Sigmoid colon (tissue), 7 donors: Measurements from ENCODE around the gene KCNJ11. TPM values are rescaled to one million over a fixed set of nuclear protein-coding genes. Genes with fewer than 3 reads are reported as not detected.

Experiments
- DNase-seq: peaks from one replicate; pipeline ENCODE4 v3.0.0-alpha.2; 2019
- H3K27ac ChIP-seq, 4 donors: fragments of 200-600 bp; sonication (generic); one replicate each; pipeline ENCODE4 v1.5.1; 2016 to 2019; ENCODE audit warnings: mild to moderate bottlenecking in 1 of 4
- H3K27me3 ChIP-seq, 3 donors: fragments of 200-600 bp; sonication (generic); one replicate each; pipeline ENCODE4 v1.5.1; 2019; ENCODE audit warnings: mild to moderate bottlenecking in 1 of 3
- H3K36me3 ChIP-seq, 4 donors: fragments of 200-600 bp; sonication (generic); one replicate each; pipeline ENCODE4 v1.5.1; 2016 to 2019
- H3K4me1 ChIP-seq, 4 donors: fragments of 200-600 bp; sonication (generic); one replicate each; pipeline ENCODE4 v1.5.1; 2017 to 2019
- H3K4me3 ChIP-seq, 4 donors: fragments of 200-600 bp; sonication (generic); one replicate each; pipeline ENCODE4 v1.5.1; 2017 to 2019; ENCODE audit warnings: mild to moderate bottlenecking in 2 of 4, moderate library complexity in 1 of 4
- H3K9me3 ChIP-seq, 4 donors: fragments of 200-600 bp in 3 of 4; sonication (generic) in 3 of 4; one replicate each; pipeline versions ENCODE4 v1.5.1 to v1.6.1; 2013 to 2019
- CTCF ChIP-seq, 4 experiments: fragments of 450-650 bp in 3 of 4; fragments of 200-600 bp in 1 of 4; IDR thresholded peaks; one replicate each; pipeline ENCODE4 v1.5.1; 2016 to 2019; ENCODE audit warnings: antibody characterized with exemption in 4 of 4, mild to moderate bottlenecking in 3 of 4, moderate library complexity in 2 of 4
- EP300 ChIP-seq, 4 donors: sonication (generic); formaldehyde crosslinking; IDR thresholded peaks; one replicate each; pipeline ENCODE4 v1.6.1; 2017; ENCODE audit warnings: antibody characterized with exemption in 4 of 4
- POLR2A ChIP-seq, 2 donors: fragments of 450-650 bp; IDR thresholded peaks; one replicate each; pipeline ENCODE4 v1.6.1; 2016; ENCODE audit warnings: antibody characterized with exemption in 2 of 2, mild to moderate bottlenecking in 2 of 2, moderate library complexity in 2 of 2
- POLR2AphosphoS5 ChIP-seq, 4 donors: sonication (generic); formaldehyde crosslinking; IDR thresholded peaks; one replicate each; pipeline ENCODE4 v1.6.1; 2017; ENCODE audit warnings: antibody characterized with exemption in 4 of 4
- WGBS, 2 donors: extraction: QIAGEN DNeasy Blood & Tissue Kit; methylation state at CpG; one replicate each; pipeline ENCODE4 v1.1.7; 2013; 5-methylcytosine and 5-hydroxymethylcytosine counted together
- intact Hi-C: fragments of 100-400 bp; cut with DNase I; formaldehyde crosslinking; loops from one replicate; pipeline ENCODE4 v1.15.1; 2023
- polyA plus RNA-seq, 3 donors: library from polyadenylated mRNA; stranded (reverse); fragments of 200-250 nt; gene quantifications; one replicate each; pipeline ENCODE4 v1.2.3, GENCODE V29; 2013
- total RNA-seq, 4 donors: library from RNA; depleted of rRNA; stranded (reverse); fragments of >200 nt; gene quantifications; one replicate each; pipeline ENCODE4 v1.1.0, GENCODE V29; 2016
- donor health status: healthy with polysubstance abuse.
- donor health status: Bipolar disorder and iron deficiency.
- donor health status: healthy.

KCNJ11 gene
- total and polyA plus RNA-seq, 7 donors, result 0.16 to 1.6 (median 0.60) TPM

- no peaks in the 10 kb centered on the region for H3K4me1 ChIP-seq
- intact Hi-C loops, result no loop called here
- H3K27me3 ChIP-seq, result peaks cover 0 to 25% (median 0%) of the 10 kb centered on the region in 3 donors
- H3K27ac ChIP-seq, result no peak overlapping the region
- H3K4me3 ChIP-seq, result no peak overlapping the region
- no peaks in the 10 kb centered on the region for H3K36me3 ChIP-seq
- DNase-seq, result no peak
- H3K9me3 ChIP-seq, result no peaks in the 10 kb centered on the region
- no peak for TF ChIP-seq CTCF (IDR thresholded peaks at IDR 0.05)
- no peak for TF ChIP-seq POLR2A (IDR thresholded peaks at IDR 0.05)
- TF ChIP-seq EP300 (IDR thresholded peaks at IDR 0.05), result no peak
- TF ChIP-seq POLR2AphosphoS5 (IDR thresholded peaks at IDR 0.05), result no peak
- WGBS, 2 donors, result 60 to 78% methylated on average over 11 of the region's 11 CpGs
These were observed 35.3 kb upstream of the KCNJ11 start for GRCh38 chr11:17423533-17424310.

- intact Hi-C loops, result no loop called here
- Histone ChIP-seq H3K4me3 (no peak overlapping the region), H3K9me3 (no peaks in the 10 kb centered on the region), H3K36me3 (no peaks in the 10 kb centered on the region), H3K4me1 (no peaks in the 10 kb centered on the region), H3K27ac (no peak overlapping the region), H3K27me3 (peaks cover 0 to 15% (median 0%) of the 10 kb centered on the region in 3 donors)
- WGBS, 2 donors, result 77 to 82% methylated on average over 4 of the region's 4 CpGs
- DNase-seq, result no peak
- TF ChIP-seq POLR2A (IDR thresholded peaks at IDR 0.05) (no peak), CTCF (IDR thresholded peaks at IDR 0.05) (no peak), EP300 (IDR thresholded peaks at IDR 0.05) (no peak), POLR2AphosphoS5 (IDR thresholded peaks at IDR 0.05) (no peak)
These were observed 33.3 kb upstream of the KCNJ11 start for GRCh38 chr11:17421781-17422180.

- intact Hi-C loops, result no loop called here
- Histone ChIP-seq H3K4me1 (no peaks in the 10 kb centered on the region), H3K27ac (no peak overlapping the region), H3K9me3 (no peaks in the 10 kb centered on the region), H3K27me3 (peaks cover 0 to 15% (median 0%) of the 10 kb centered on the region in 3 donors), H3K36me3 (no peaks in the 10 kb centered on the region), H3K4me3 (no peak overlapping the region)
- TF ChIP-seq CTCF (IDR thresholded peaks at IDR 0.05) (no peak), POLR2A (IDR thresholded peaks at IDR 0.05) (no peak)
- DNase-seq, result no peak
- WGBS, 2 donors, result 70% methylated on average over 2 of the region's 2 CpGs
These were observed 30.1 kb upstream of the KCNJ11 start for GRCh38 chr11:17418444-17419081.

- DNase-seq, result no peak
- no peak overlapping the region for H3K27ac ChIP-seq
- H3K4me1 ChIP-seq, result no peaks in the 10 kb centered on the region
- H3K27me3 ChIP-seq, result peaks cover 0 to 15% (median 0%) of the 10 kb centered on the region in 3 donors
- no peaks in the 10 kb centered on the region for H3K9me3 ChIP-seq
- H3K4me3 ChIP-seq, result no peak overlapping the region
- intact Hi-C loops, result no loop called here
- H3K36me3 ChIP-seq, result no peaks in the 10 kb centered on the region
- no peak for TF ChIP-seq POLR2A (IDR thresholded peaks at IDR 0.05)
- no peak for TF ChIP-seq POLR2AphosphoS5 (IDR thresholded peaks at IDR 0.05)
- TF ChIP-seq EP300 (IDR thresholded peaks at IDR 0.05), result no peak
- WGBS, 2 donors, result 84 to 86% methylated on average over 2 of the region's 2 CpGs
These were observed 28.0 kb upstream of the KCNJ11 start for GRCh38 chr11:17416492-17416891.

GRCh38 chr11:17415523-17416104 is 27.2 kb upstream of the KCNJ11 start:
- 73 to 85% methylated on average over 6 of the region's 6 CpGs for WGBS, 2 donors

More at GRCh38 chr11:17415523-17416104, 27.2 kb upstream of the KCNJ11 start:
- intact Hi-C loops, result no loop called here
- Histone ChIP-seq H3K27me3 (peaks cover 0 to 12% (median 0%) of the 10 kb centered on the region in 3 donors), H3K9me3 (no peaks in the 10 kb centered on the region), H3K4me3 (no peak overlapping the region), H3K36me3 (no peaks in the 10 kb centered on the region), H3K27ac (no peak overlapping the region), H3K4me1 (no peaks in the 10 kb centered on the region)
- DNase-seq, result no peak
- TF ChIP-seq POLR2AphosphoS5 (IDR thresholded peaks at IDR 0.05), result no peak
- no peak for TF ChIP-seq CTCF (IDR thresholded peaks at IDR 0.05)
